ENCODE results near the gene MTMR12. TPM values are rescaled to one million over a fixed set of nuclear protein-coding genes. Genes with fewer than 3 reads are reported as not detected.

The MTMR12 gene
- total and polyA plus RNA-seq, 2 donors (not counting 1 experiment from before 2014, with no cell fraction given): 18.5 to 18.6 TPM

DNA sequence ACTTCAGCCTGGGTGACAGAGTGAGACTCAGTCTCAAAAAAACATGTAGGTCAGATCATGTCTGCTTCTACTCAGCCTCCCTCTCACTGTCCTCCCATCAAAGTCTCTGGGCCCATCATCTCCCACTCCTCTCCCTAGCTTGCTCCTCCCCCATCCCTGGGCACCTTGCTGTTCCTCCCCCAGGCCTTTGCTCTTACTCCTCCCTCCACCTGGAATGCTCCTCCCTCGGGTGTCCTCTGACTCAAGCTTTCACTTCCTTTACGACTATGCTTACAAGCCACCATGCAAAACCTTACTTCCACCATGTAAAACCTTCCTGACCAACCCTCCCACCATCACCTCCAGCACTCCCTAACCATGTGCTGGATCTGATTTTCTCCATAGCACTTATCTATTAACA lies 51.5 kb downstream of the MTMR12 start:
- TF ChIP-seq EZH2 (IDR thresholded peaks at IDR 0.05; ENCODE audit: low read length, missing control alignments): no peak
- TF ChIP-seq, protein P1, sequence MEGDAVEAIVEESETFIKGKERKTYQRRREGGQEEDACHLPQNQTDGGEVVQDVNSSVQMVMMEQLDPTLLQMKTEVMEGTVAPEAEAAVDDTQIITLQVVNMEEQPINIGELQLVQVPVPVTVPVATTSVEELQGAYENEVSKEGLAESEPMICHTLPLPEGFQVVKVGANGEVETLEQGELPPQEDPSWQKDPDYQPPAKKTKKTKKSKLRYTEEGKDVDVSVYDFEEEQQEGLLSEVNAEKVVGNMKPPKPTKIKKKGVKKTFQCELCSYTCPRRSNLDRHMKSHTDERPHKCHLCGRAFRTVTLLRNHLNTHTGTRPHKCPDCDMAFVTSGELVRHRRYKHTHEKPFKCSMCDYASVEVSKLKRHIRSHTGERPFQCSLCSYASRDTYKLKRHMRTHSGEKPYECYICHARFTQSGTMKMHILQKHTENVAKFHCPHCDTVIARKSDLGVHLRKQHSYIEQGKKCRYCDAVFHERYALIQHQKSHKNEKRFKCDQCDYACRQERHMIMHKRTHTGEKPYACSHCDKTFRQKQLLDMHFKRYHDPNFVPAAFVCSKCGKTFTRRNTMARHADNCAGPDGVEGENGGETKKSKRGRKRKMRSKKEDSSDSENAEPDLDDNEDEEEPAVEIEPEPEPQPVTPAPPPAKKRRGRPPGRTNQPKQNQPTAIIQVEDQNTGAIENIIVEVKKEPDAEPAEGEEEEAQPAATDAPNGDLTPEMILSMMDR (conservative IDR thresholded peaks at IDR 0.05 in 1 of 2, IDR thresholded peaks at IDR 0.05 in 1 of 2; ENCODE audit: low read depth in 1 of 2, low read length in 2 of 2): no peak
- no peaks in the 10 kb centered on the region for H3K27me3 ChIP-seq (ENCODE audit: control insufficient read depth, insufficient read depth, low read length)
- no peak overlapping the region for H3K4me2 ChIP-seq (ENCODE audit: extremely low read depth, insufficient read depth, low read length)
- no peaks in the 10 kb centered on the region for H4K20me1 ChIP-seq (ENCODE audit: control insufficient read depth, extremely low read depth, insufficient read depth, low read length)
- H3K9me3 ChIP-seq (ENCODE audit: control insufficient read depth, insufficient read depth, low read depth, low read length): no peaks in the 10 kb centered on the region
- H3K79me2 ChIP-seq (ENCODE audit: control insufficient read depth, insufficient read depth, low read length): no peaks in the 10 kb centered on the region
- H3K4me1 ChIP-seq (ENCODE audit: control insufficient read depth, extremely low read depth, insufficient read depth, low read length): peaks cover 2% of the 10 kb centered on the region
- no peaks in the 10 kb centered on the region for H3K36me3 ChIP-seq (ENCODE audit: control insufficient read depth, insufficient read depth, low read length)
- H3K9ac ChIP-seq (ENCODE audit: insufficient read depth, low read length): no peak overlapping the region
- H3K27ac ChIP-seq (ENCODE audit: insufficient read depth, low read length): peak overlapping the region; percentile 36
- DNase-seq (ENCODE audit: low read depth in 2 of 2): no peak
- H2AFZ ChIP-seq (ENCODE audit: low read length): no peak overlapping the region
- no peak overlapping the region for H3K4me3 ChIP-seq (replicated peaks in 1 of 4; ENCODE audit: control extremely low read depth in 1 of 4, insufficient read depth in 1 of 4, low read depth in 3 of 4, low read length in 4 of 4)

DNA sequence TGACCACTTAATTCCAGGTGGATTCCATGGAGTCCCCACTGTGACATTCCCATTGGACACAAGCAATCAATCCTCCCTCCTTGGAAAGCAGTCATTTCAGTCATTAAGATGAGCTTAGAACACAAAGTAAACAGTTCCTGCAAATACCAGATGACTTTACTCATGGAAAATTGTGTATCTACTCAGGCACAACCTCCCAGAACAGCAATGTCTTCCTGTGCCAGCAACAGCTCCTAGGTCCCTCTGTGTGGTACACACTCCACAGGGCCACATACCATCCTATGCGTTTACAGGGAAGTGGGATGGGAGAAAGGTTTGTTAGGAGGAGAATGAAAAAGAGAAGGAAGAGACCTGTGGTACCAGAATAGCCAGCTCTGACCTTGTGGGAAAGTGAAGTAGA lies 53.7 kb downstream of the MTMR12 start:
- Histone ChIP-seq H3K36me3 (ENCODE audit: control insufficient read depth, insufficient read depth, low read length) (no peaks in the 10 kb centered on the region), H3K4me3 (replicated peaks in 1 of 4; ENCODE audit: control extremely low read depth in 1 of 4, insufficient read depth in 1 of 4, low read depth in 3 of 4, low read length in 4 of 4) (no peak overlapping the region), H3K4me2 (ENCODE audit: extremely low read depth, insufficient read depth, low read length) (no peak overlapping the region), H3K27me3 (ENCODE audit: control insufficient read depth, insufficient read depth, low read length) (no peaks in the 10 kb centered on the region), H3K4me1 (ENCODE audit: control insufficient read depth, extremely low read depth, insufficient read depth, low read length) (peaks cover 2% of the 10 kb centered on the region), H3K9me3 (ENCODE audit: control insufficient read depth, insufficient read depth, low read depth, low read length) (no peaks in the 10 kb centered on the region), H3K79me2 (ENCODE audit: control insufficient read depth, insufficient read depth, low read length) (no peaks in the 10 kb centered on the region), H2AFZ (ENCODE audit: low read length) (no peak overlapping the region), H4K20me1 (ENCODE audit: control insufficient read depth, extremely low read depth, insufficient read depth, low read length) (no peaks in the 10 kb centered on the region), H3K27ac (ENCODE audit: insufficient read depth, low read length) (no peak overlapping the region), H3K9ac (ENCODE audit: insufficient read depth, low read length) (no peak overlapping the region)
- no peak for TF ChIP-seq EZH2 (IDR thresholded peaks at IDR 0.05; ENCODE audit: low read length, missing control alignments)
- TF ChIP-seq, protein P1 (conservative IDR thresholded peaks at IDR 0.05 in 1 of 2, IDR thresholded peaks at IDR 0.05 in 1 of 2; ENCODE audit: low read depth in 1 of 2, low read length in 2 of 2): no peak
- DNase-seq (ENCODE audit: low read depth in 2 of 2): no peak

DNA sequence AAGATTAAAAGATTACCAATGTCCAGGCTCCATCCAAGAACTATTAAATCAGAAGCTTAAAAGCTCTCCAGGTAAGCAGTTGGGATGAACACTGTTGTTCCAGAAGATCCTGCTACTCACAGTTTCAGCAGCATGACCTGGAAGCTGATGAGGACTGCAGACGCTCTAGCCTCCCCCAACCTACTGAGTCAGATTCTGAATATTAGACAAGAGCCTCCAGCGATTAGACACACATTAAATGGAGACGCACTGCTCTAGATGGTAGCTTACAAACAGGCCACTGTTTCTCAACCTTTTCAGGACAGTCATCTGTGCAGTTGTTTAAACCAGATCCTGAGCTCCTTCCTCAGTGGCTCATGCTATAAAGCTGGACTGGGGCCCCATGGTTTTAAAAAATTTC lies 54.3 kb downstream of the MTMR12 start:
- no peak overlapping the region for H3K4me3 ChIP-seq (replicated peaks in 1 of 4; ENCODE audit: control extremely low read depth in 1 of 4, insufficient read depth in 1 of 4, low read depth in 3 of 4, low read length in 4 of 4)
- TF ChIP-seq, protein P1 (conservative IDR thresholded peaks at IDR 0.05 in 1 of 2, IDR thresholded peaks at IDR 0.05 in 1 of 2; ENCODE audit: low read depth in 1 of 2, low read length in 2 of 2): no peak
- TF ChIP-seq EZH2 (IDR thresholded peaks at IDR 0.05; ENCODE audit: low read length, missing control alignments): no peak
- no peak overlapping the region for H3K27ac ChIP-seq (ENCODE audit: insufficient read depth, low read length)
- no peaks in the 10 kb centered on the region for H3K36me3 ChIP-seq (ENCODE audit: control insufficient read depth, insufficient read depth, low read length)
- DNase-seq (ENCODE audit: low read depth in 2 of 2): no peak
- no peaks in the 10 kb centered on the region for H3K27me3 ChIP-seq (ENCODE audit: control insufficient read depth, insufficient read depth, low read length)
- peaks cover 2% of the 10 kb centered on the region for H3K4me1 ChIP-seq (ENCODE audit: control insufficient read depth, extremely low read depth, insufficient read depth, low read length)
- H3K4me2 ChIP-seq (ENCODE audit: extremely low read depth, insufficient read depth, low read length): no peak overlapping the region
- H2AFZ ChIP-seq (ENCODE audit: low read length): no peak overlapping the region
- no peaks in the 10 kb centered on the region for H3K79me2 ChIP-seq (ENCODE audit: control insufficient read depth, insufficient read depth, low read length)
- no peaks in the 10 kb centered on the region for H3K9me3 ChIP-seq (ENCODE audit: control insufficient read depth, insufficient read depth, low read depth, low read length)
- H4K20me1 ChIP-seq (ENCODE audit: control insufficient read depth, extremely low read depth, insufficient read depth, low read length): no peaks in the 10 kb centered on the region
- H3K9ac ChIP-seq (ENCODE audit: insufficient read depth, low read length): no peak overlapping the region

Data from fibroblast of lung (primary cell).